SK-N-SH (cell line): ENCODE results near the gene PKDCC. TPM values are rescaled to one million over a fixed set of nuclear protein-coding genes. Genes with fewer than 3 reads are reported as not detected.

Experiments
- CTCF ChIA-PET: fragments of 300-600, 350-600 bp; formaldehyde crosslinking; extraction: SDS; loops from one replicate; lab custom pipeline; 2021; lab: Yijun Ruan, JAX
- POLR2A ChIA-PET: fragments of 350-600 bp; sonication (Branson Sonifier 250); formaldehyde crosslinking; extraction: SDS; loops from one replicate; lab custom pipeline; 2020; ENCODE audit warnings: antibody characterized with exemption, inconsistent platforms; lab: Yijun Ruan, JAX
- DNase-seq: peaks from one replicate; pipeline ENCODE4 v3.0.0; 2012
- H2AFZ ChIP-seq: fragments of 200-600 bp; sonication (generic); 2 replicates; pipeline ENCODE4 v1.8.1; 2016; ENCODE audit warnings: antibody characterized with exemption, mild to moderate bottlenecking, low read depth
- H3F3A ChIP-seq: fragments of 200-600 bp; sonication (generic); replicated peaks from 2 replicates; pipeline ENCODE3; 2016; ENCODE audit warnings: antibody characterized with exemption, mild to moderate bottlenecking; ENCODE audit not compliant: insufficient read depth
- H3K27ac ChIP-seq, 2 experiments: fragments of 200-500 bp in 1 of 2; fragments of 200-600 bp in 1 of 2; sonication (Bioruptor generic) in 1 of 2; sonication (generic), shearing (Covaris generic) in 1 of 2; 2 replicates each; pipeline versions ENCODE4 v1.5.1 to v1.6.1; 2014 to 2016; ENCODE audit warnings: low read depth in 2 of 2, inconsistent platforms in 1 of 2, low read length in 1 of 2, mild to moderate bottlenecking in 1 of 2, mixed read lengths in 1 of 2
- H3K27me3 ChIP-seq: fragments of 200-600 bp; sonication (generic), shearing (Covaris generic); 2 replicates; pipeline ENCODE4 v1.6.1; 2016; ENCODE audit warnings: mixed run types; ENCODE audit not compliant: insufficient read depth
- H3K36me3 ChIP-seq, 2 experiments: fragments of 200-500 bp in 1 of 2; fragments of 200-600 bp in 1 of 2; sonication (Bioruptor generic) in 1 of 2; sonication (generic) in 1 of 2; replicated peaks in 1 of 2; 2 replicates each; pipeline versions ENCODE3 to v1.5.1; 2014 to 2016; ENCODE audit warnings: low read length in 1 of 2, mild to moderate bottlenecking in 1 of 2; ENCODE audit not compliant: insufficient read depth in 2 of 2, control insufficient read depth in 1 of 2
- H3K4me1 ChIP-seq, 2 experiments: fragments of 200-500 bp in 1 of 2; fragments of 200-600 bp in 1 of 2; sonication (Bioruptor generic) in 1 of 2; sonication (generic), shearing (Covaris generic) in 1 of 2; 2 replicates each; pipeline versions ENCODE4 v1.5.1 to v1.6.1; 2014 to 2016; ENCODE audit warnings: low read depth in 1 of 2, low read length in 1 of 2, mixed run types in 1 of 2; ENCODE audit not compliant: insufficient read depth in 2 of 2, control insufficient read depth in 1 of 2
- H3K4me2 ChIP-seq: fragments of 200-600 bp; sonication (generic), shearing (Covaris generic); 2 replicates; pipeline ENCODE4 v1.6.1; 2017; ENCODE audit warnings: mixed run types
- H3K4me3 ChIP-seq, 2 experiments: fragments of 200-500 bp in 1 of 2; fragments of 200-600 bp in 1 of 2; sonication (Bioruptor generic) in 1 of 2; sonication (generic), shearing (Covaris generic) in 1 of 2; 2 replicates each; pipeline versions ENCODE4 v1.5.1 to v1.8.1; 2014 to 2016; ENCODE audit warnings: low read depth in 2 of 2, inconsistent platforms in 1 of 2, low read length in 1 of 2, mild to moderate bottlenecking in 1 of 2, mixed read lengths in 1 of 2, moderate library complexity in 1 of 2
- H3K79me2 ChIP-seq: fragments of 200-600 bp; sonication (generic); 2 replicates; pipeline ENCODE4 v1.8.1; 2017; ENCODE audit warnings: mild to moderate bottlenecking; ENCODE audit not compliant: insufficient read depth
- H3K9ac ChIP-seq: fragments of 200-600 bp; sonication (generic); 2 replicates; pipeline ENCODE4 v1.6.1; 2017; ENCODE audit warnings: mixed run types
- H3K9me2 ChIP-seq: fragments of 200-600 bp; sonication (generic); 2 replicates; pipeline ENCODE4 v1.6.1; 2017; ENCODE audit warnings: mixed run types
- H3K9me3 ChIP-seq: fragments of 200-600 bp; sonication (generic); 2 replicates; pipeline ENCODE4 v1.6.1; 2017; ENCODE audit warnings: mixed run types, mild to moderate bottlenecking, moderate library complexity
- H4K20me1 ChIP-seq: fragments of 200-600 bp; sonication (generic); 2 replicates; pipeline ENCODE4 v1.6.1; 2017; ENCODE audit warnings: mild to moderate bottlenecking, mixed run types; ENCODE audit not compliant: insufficient read depth
- CHD2 ChIP-seq: fragments of 150-350 bp; IDR thresholded peaks from 2 replicates; pipeline ENCODE4 v1.6.1; 2018; ENCODE audit warnings: low read length; ENCODE audit not compliant: partially characterized antibody
- FOSL2 ChIP-seq: IDR thresholded peaks from 2 replicates; pipeline ENCODE4 v1.4.0; 2012; ENCODE audit warnings: low read depth, mild to moderate bottlenecking, moderate library complexity, borderline replicate concordance
- GABPA ChIP-seq: IDR thresholded peaks from 2 replicates; pipeline ENCODE4 v1.4.0; 2012; ENCODE audit warnings: low read depth, mild to moderate bottlenecking
- GATA2 ChIP-seq: sonication (generic); formaldehyde crosslinking; IDR thresholded peaks from 2 replicates; pipeline ENCODE4 v1.5.0; 2020; ENCODE audit warnings: mild to moderate bottlenecking, missing genetic modification reagents
- IRF3 ChIP-seq: fragments of 150-350 bp; IDR thresholded peaks from 2 replicates; pipeline ENCODE4 v1.6.1; 2016; ENCODE audit warnings: mild to moderate bottlenecking, low read depth, low read length
- POLR2AphosphoS5 ChIP-seq: IDR thresholded peaks from 2 replicates; pipeline ENCODE4 v1.6.1; 2012; ENCODE audit warnings: low read depth, low read length
- RAD21 ChIP-seq: IDR thresholded peaks from 2 replicates; pipeline ENCODE4 v1.6.1; 2012; ENCODE audit warnings: mild to moderate bottlenecking, low read length
- RFX5 ChIP-seq: IDR thresholded peaks from 2 replicates; pipeline ENCODE4 v1.6.1; 2012; ENCODE audit warnings: mild to moderate bottlenecking, improper control_type of control experiment, low read length
- RXRA ChIP-seq: IDR thresholded peaks from 2 replicates; pipeline ENCODE4 v1.4.0; 2012; ENCODE audit warnings: low read depth, mild to moderate bottlenecking, borderline replicate concordance
- TAF1 ChIP-seq: IDR thresholded peaks from 2 replicates; pipeline ENCODE4 v1.6.1; 2012; ENCODE audit warnings: low read depth, mild to moderate bottlenecking, low read length, moderate library complexity, borderline replicate concordance
- TCF12 ChIP-seq: IDR thresholded peaks from 2 replicates; pipeline ENCODE4 v1.4.0; 2012
- USF1 ChIP-seq: IDR thresholded peaks from 2 replicates; pipeline ENCODE4 v1.4.0; 2012; ENCODE audit warnings: low read depth, borderline replicate concordance
- WGBS: methylation state at CpG from one replicate; pipeline ENCODE4 v1.1.6; 2017; ENCODE audit warnings: low lambda C conversion rate; 5-methylcytosine and 5-hydroxymethylcytosine counted together
- polyA plus RNA-seq, 3 experiments: library from polyadenylated mRNA; depleted of rRNA; stranded (reverse); fragments of >200 nt; gene quantifications; 2 replicates each; pipeline ENCODE4 v1.2.3, GENCODE V29; 2012
- TF ChIP-seq, protein P1 (sequence below): fragments of 200-600 bp; sonication (generic); IDR thresholded peaks from 2 replicates; pipeline ENCODE4 v1.6.1; 2017; ENCODE audit warnings: antibody characterized with exemption, mild to moderate bottlenecking, moderate library complexity
- TF ChIP-seq, protein P2 (sequence below): IDR thresholded peaks from 2 replicates; pipeline ENCODE4 v1.4.0; 2012; ENCODE audit warnings: low read depth

The PKDCC gene
- polyA plus RNA-seq, 1 of the 3 experiments (the other 2 are of a cell fraction), result 16.0 TPM

DNA sequence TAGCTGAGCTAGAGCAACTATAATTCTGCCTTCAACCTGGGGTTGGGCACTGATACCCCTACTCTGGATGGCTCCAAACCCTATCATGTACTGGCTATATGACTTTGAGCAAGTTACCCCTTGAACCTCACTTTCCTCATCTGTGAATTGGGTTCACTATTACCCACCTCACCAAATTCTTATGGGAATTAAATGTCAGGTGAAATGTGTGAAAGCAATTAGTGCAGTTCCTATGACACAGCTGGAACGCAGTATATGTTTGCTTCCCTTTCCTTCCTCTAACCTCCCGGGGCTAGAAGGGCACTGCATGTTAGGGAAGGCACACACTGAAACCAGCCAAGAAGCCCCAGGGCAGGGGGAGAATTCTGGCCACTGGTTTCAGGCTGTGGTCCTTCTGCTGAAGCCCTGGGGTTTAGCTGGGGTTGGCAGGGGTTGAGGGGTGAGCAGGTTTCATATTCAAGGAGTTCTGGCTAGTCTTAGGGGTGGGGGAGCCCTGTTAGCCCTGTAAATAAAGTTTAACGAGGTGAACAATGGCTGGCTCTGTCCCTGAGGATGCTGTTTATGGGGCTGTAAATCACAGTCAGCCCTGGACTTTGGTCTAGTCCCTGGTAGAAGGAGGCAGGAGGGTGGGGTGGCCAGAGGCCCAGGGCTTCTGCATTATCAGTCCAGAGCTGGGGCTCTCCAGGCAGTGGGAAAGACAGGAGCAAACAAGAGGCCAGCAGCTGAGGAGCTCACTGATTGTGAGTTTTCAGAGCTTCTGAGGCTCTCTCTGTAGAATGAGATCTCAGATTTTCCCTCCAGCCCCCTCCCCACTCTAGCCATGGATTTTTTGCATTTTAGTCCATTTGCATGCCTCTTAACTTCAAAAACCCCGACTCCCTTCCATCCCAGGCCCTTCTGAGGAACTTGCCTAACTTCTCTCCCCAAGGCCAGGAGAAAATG lies 8.0 kb downstream of the PKDCC start (continued):
- TF ChIP-seq RAD21, result no peak
- TF ChIP-seq, protein P1, sequence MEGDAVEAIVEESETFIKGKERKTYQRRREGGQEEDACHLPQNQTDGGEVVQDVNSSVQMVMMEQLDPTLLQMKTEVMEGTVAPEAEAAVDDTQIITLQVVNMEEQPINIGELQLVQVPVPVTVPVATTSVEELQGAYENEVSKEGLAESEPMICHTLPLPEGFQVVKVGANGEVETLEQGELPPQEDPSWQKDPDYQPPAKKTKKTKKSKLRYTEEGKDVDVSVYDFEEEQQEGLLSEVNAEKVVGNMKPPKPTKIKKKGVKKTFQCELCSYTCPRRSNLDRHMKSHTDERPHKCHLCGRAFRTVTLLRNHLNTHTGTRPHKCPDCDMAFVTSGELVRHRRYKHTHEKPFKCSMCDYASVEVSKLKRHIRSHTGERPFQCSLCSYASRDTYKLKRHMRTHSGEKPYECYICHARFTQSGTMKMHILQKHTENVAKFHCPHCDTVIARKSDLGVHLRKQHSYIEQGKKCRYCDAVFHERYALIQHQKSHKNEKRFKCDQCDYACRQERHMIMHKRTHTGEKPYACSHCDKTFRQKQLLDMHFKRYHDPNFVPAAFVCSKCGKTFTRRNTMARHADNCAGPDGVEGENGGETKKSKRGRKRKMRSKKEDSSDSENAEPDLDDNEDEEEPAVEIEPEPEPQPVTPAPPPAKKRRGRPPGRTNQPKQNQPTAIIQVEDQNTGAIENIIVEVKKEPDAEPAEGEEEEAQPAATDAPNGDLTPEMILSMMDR, result no peak
- TF ChIP-seq CHD2, result no peak
- no peak for TF ChIP-seq TAF1
- TF ChIP-seq, protein P2, sequence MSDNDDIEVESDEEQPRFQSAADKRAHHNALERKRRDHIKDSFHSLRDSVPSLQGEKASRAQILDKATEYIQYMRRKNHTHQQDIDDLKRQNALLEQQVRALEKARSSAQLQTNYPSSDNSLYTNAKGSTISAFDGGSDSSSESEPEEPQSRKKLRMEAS, result no peak
- TF ChIP-seq TCF12, result no peak
- no peak for TF ChIP-seq GATA2 (CRISPR knock-in tag)

DNA sequence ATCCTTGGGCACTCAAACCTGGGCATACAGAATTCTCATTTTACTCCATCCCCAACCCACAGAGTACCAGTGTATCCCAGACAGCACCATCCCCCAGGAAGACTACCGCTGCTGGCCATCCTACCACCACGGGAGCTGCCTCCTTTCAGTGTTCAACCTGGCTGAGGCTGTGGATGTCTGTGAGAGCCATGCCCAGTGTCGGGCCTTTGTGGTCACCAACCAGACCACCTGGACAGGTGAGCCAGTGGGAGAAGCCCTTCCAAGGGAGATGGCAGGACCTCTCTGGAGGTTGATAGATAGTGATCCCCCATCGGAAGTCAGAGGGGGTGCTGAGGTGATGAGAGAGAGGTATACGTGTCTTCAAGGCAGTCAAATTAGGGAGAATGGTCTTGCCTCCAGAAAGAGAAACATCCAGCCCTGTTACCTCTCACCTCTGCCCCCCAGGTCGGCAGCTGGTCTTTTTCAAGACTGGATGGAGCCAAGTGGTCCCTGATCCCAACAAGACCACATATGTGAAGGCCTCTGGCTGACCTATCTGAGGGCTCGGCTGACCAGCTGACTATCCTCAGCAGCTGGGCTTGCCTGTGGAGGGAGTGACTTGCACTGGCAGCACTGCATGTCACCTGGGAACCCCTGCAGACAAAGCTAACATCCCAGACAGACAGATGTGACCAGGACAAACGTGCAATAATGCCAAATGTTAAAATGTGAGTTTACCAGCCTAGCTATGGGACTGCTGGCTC lies 9.5 kb downstream of the PKDCC start:
- no peak for TF ChIP-seq RAD21
- TF ChIP-seq, all 33 proteins: peak for 0
- H3K4me3 ChIP-seq, result no peak overlapping the region
- no peak for DNase-seq
- H3K4me2 ChIP-seq, result no peak overlapping the region
- H2AFZ ChIP-seq, result no peak overlapping the region
- no peaks in the 10 kb centered on the region for H4K20me1 ChIP-seq
- H3K36me3 ChIP-seq, result peaks cover 0 to 30% of the 10 kb centered on the region in 2 experiments
- whole genome bisulfite sequencing, result 79% methylated on average over 8 of the region's 8 CpGs
- no peaks in the 10 kb centered on the region for H3K9me2 ChIP-seq
- no peak overlapping the region for H3K9ac ChIP-seq
- H3K27me3 ChIP-seq, result no peaks in the 10 kb centered on the region
- CTCF ChIA-PET, result interaction anchor here (1.2 to 5.6 kb wide), 6 partner anchors 10 to 217 kb away, joined by 3 to 42 read pairs (median 6); partner anchors contain the start of gene PKDCC
- POLR2A ChIA-PET, result interaction anchor here (1.1 to 1.5 kb wide), 4 partner anchors 11 to 188 kb away, joined by 3 read pairs; no protein-coding TSS in a partner anchor
- no peaks in the 10 kb centered on the region for H3F3A ChIP-seq
- no peaks in the 10 kb centered on the region for H3K79me2 ChIP-seq
- H3K9me3 ChIP-seq, result no peaks in the 10 kb centered on the region
- peaks cover 0 to 27% of the 10 kb centered on the region in 2 experiments; a peak in 1 of 4 replicates for H3K4me1 ChIP-seq
- no peak overlapping the region; a peak in 1 of 4 replicates for H3K27ac ChIP-seq

GRCh38 chr2:42057902-42058450 lies 10.2 kb downstream of the PKDCC start:
- no peaks in the 10 kb centered on the region for H3K27me3 ChIP-seq
- no peaks in the 10 kb centered on the region for H3K9me3 ChIP-seq
- H3K4me2 ChIP-seq, result no peak overlapping the region
- H2AFZ ChIP-seq, result no peak overlapping the region
- H3K4me1 ChIP-seq, result peaks cover 0 to 25% of the 10 kb centered on the region in 2 experiments; a peak in 1 of 4 replicates
- ChIA-PET CTCF (interaction anchor here (1.8 to 5.6 kb wide), 4 partner anchors 11 to 188 kb away, joined by 5 to 42 read pairs (median 10); partner anchors contain the start of gene PKDCC), POLR2A (interaction anchor here (1.1 to 2.4 kb wide), 3 partner anchors 9 to 189 kb away, joined by 3 to 9 read pairs (median 3); partner anchors contain the start of gene PKDCC)
- 94% methylated on average over 8 of the region's 10 CpGs for WGBS
- H3K79me2 ChIP-seq, result no peaks in the 10 kb centered on the region
- H3F3A ChIP-seq, result no peaks in the 10 kb centered on the region
- H3K36me3 ChIP-seq, result peaks cover 0 to 30% of the 10 kb centered on the region in 2 experiments
- no peaks in the 10 kb centered on the region for H4K20me1 ChIP-seq
- H3K27ac ChIP-seq, result no peak overlapping the region; a peak in 1 of 4 replicates
- H3K9ac ChIP-seq, result no peak overlapping the region
- TF ChIP-seq FOSL2, result no peak
- no peak for TF ChIP-seq IRF3
- TF ChIP-seq RXRA, result no peak
- no peak for TF ChIP-seq POLR2AphosphoS5
- TF ChIP-seq GABPA, result no peak
- no peak for TF ChIP-seq USF1
- no peak for TF ChIP-seq RFX5
- TF ChIP-seq, all 33 proteins: peak for 0
- no peaks in the 10 kb centered on the region for H3K9me2 ChIP-seq
- DNase-seq, result no peak
- no peak overlapping the region for H3K4me3 ChIP-seq
